Neutrophil (primary cell): Measurements from ENCODE around the gene NFAM1.
A peak's percentile ranks its signal among the peaks of the same experiment; 100 is the strongest.

Experiments
- H3K27ac ChIP-seq: fragments of 200-600 bp; sonication (generic); 2 replicates; pipeline ENCODE4 v1.5.1; 2016; ENCODE audit warnings: mild to moderate bottlenecking, moderate library complexity
- H3K27me3 ChIP-seq: fragments of 200-600 bp; sonication (generic); 2 replicates; pipeline ENCODE4 v1.6.0; 2016; ENCODE audit warnings: mild to moderate bottlenecking
- H3K36me3 ChIP-seq: fragments of 200-600 bp; sonication (generic); 2 replicates; pipeline ENCODE4 v1.5.1; 2017
- H3K4me1 ChIP-seq, 2 experiments: fragments of 200-600 bp in 1 of 2; sonication (generic) in 1 of 2; 1 replicate in 1 of 2; 2 replicates in 1 of 2; pipeline versions ENCODE4 v1.5.1 to v1.6.1; 2013 to 2016; ENCODE audit warnings: low read depth in 1 of 2, low read length in 1 of 2, mild to moderate bottlenecking in 1 of 2, moderate library complexity in 1 of 2; ENCODE audit not compliant: control insufficient read depth in 1 of 2, insufficient read depth in 1 of 2
- H3K4me3 ChIP-seq, 2 experiments: fragments of 200-600 bp in 1 of 2; sonication (generic) in 1 of 2; 1 replicate in 1 of 2; 2 replicates in 1 of 2; pipeline ENCODE4 v1.5.1; 2013 to 2016; ENCODE audit warnings: low read depth in 1 of 2, low read length in 1 of 2, mild to moderate bottlenecking in 1 of 2, moderate library complexity in 1 of 2
- H3K9me3 ChIP-seq: fragments of 200-600 bp; sonication (generic); 2 replicates; pipeline ENCODE4 v1.5.1; 2016
- TF ChIP-seq, protein P1 (sequence below): fragments of 200-600 bp; sonication (generic); IDR thresholded peaks from 2 replicates; pipeline ENCODE4 v1.5.1; 2016; ENCODE audit warnings: antibody characterized with exemption

Gene NFAM1

DNA sequence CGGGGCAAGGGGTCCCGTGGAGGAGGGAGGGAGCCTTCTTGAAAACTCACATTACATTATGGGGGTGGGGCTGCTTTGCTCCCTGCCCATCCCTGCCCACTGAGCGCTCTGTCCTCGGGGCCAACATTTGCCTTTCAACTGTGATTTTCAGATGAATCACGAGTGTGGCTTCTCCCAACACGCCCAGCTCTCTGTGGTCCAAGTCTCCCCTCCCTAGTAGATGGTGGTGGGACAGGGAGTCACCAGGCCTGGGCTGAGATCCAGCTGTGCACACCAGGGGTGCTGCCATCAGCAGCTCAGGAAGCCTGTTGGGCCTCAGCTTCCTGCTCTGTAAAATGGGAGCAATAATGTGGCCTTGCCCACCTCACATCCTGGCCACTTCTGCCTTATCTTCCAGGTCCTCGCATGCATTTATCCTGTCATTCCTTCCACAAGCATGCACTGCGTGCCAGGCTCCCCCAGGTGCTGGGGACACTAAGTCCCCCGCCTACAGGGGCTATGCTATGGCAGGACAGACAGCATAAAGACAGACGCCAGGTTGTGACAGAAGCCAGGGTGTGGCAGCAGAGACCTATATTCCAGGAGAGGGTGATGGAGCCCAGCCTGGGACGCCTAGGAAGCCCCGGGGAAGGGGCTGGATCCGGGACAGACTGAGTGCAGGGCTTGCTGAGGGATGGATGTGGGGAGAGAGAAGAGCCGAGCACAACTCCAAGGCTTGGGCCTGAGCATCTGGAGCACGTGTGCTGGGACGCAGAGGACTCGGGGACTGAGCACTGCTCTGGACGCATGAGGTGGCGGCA, 30.5 kb downstream of the NFAM1 start:
- Histone ChIP-seq H3K36me3 (peaks cover 86% of the 10 kb centered on the region), H3K27me3 (no peaks in the 10 kb centered on the region), H3K9me3 (no peaks in the 10 kb centered on the region), H3K4me3 (no peak overlapping the region), H3K4me1 (peaks cover 27 to 36% of the 10 kb centered on the region in 2 experiments), H3K27ac (peak overlapping the region; percentile 99)
- TF ChIP-seq, protein P1, sequence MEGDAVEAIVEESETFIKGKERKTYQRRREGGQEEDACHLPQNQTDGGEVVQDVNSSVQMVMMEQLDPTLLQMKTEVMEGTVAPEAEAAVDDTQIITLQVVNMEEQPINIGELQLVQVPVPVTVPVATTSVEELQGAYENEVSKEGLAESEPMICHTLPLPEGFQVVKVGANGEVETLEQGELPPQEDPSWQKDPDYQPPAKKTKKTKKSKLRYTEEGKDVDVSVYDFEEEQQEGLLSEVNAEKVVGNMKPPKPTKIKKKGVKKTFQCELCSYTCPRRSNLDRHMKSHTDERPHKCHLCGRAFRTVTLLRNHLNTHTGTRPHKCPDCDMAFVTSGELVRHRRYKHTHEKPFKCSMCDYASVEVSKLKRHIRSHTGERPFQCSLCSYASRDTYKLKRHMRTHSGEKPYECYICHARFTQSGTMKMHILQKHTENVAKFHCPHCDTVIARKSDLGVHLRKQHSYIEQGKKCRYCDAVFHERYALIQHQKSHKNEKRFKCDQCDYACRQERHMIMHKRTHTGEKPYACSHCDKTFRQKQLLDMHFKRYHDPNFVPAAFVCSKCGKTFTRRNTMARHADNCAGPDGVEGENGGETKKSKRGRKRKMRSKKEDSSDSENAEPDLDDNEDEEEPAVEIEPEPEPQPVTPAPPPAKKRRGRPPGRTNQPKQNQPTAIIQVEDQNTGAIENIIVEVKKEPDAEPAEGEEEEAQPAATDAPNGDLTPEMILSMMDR = no peak

DNA sequence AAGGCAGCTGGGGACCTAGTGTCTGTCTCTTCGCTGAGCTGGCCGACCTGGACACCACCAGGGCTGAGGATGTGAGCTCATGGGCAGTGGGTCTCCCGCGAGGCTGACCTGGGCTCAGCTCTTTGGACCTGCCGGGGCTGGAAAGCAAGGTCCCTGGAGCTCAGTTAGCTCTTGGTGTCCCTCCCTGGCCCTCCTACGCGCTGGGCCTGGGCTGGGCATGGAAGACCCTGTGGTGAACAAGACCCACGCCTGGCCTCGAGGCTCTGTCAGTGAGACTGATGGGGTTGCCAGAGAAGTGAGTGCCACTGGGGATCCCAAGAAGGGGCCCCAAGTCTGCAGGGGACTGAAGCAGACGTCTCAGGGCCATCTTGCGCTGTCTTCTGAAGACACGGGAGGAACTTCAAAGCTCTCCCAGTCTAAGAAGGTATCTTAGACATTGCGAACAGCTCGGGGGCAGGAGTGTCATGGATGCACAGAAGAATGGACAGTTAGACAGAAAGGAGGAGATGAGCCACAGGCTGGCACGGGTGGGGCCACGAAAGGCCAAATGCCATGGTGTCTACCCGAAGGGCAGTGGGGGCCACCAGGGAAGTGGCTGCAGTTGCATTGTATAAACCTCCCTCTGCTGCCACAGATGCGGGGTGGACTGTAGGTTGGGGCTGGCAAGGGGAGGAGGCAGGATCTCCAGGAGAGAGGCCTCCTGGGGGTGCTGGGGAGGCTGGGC, 31.2 kb downstream of the NFAM1 start:
- peaks cover 86% of the 10 kb centered on the region for H3K36me3 ChIP-seq
- TF ChIP-seq, protein P1 = no peak
- peak overlapping the region; percentile 99 for H3K27ac ChIP-seq
- no peaks in the 10 kb centered on the region for H3K27me3 ChIP-seq
- H3K4me1 ChIP-seq = peaks cover 35 to 43% of the 10 kb centered on the region in 2 experiments
- H3K4me3 ChIP-seq = no peak overlapping the region
- H3K9me3 ChIP-seq = no peaks in the 10 kb centered on the region

DNA sequence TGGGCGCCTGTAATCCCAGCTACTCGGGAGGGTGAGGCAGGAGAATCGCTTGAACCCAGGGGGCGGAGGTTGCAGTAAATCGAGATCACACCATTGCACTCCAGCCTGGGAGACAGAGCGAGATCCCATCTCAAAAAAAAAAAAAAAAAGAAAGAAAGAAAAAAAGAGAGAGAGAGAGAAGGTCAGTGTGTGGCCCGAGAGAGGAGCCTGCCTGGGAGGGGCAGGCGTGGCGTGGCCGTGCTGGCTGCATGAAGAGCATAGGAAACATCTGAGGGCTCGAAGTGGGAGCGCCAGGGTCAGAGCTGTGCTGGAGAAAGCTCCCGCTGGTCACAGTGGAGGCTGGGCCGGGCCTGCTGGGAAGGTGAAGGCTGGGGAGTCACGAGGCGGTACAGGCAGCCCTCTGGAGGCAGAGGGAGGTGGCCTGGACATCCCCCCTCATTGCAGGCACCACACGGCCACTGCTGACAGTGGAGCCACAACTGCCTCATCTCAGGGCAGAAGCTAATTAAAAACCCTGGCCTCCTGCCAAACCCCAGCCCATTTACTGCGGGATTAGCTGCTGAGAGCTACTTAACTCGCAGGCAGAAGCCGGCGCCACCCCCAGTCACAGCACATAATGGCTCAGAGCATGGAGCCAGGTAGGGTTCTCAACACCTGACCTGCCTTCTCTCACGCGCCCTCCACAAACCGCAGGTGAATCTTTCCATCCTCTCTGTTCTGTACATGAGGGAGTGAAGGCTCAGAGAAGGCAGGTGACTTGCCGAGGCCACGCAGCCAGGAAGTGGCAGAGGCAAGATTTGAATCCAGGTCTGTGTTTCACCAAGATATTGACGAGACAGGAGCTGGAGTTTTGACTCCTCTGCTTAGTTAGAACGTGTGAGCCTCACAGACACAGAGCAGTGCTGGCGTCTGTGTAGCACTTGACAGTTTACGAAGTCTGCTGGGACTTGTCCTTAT, 32.6 kb downstream of the NFAM1 start:
- Histone ChIP-seq H3K4me1 (peaks cover 38 to 46% of the 10 kb centered on the region in 2 experiments), H3K4me3 (no peak overlapping the region), H3K36me3 (peaks cover 85% of the 10 kb centered on the region), H3K27ac (peak overlapping the region; percentile 99), H3K27me3 (no peaks in the 10 kb centered on the region), H3K9me3 (no peaks in the 10 kb centered on the region)
- TF ChIP-seq, protein P1 = no peak

DNA sequence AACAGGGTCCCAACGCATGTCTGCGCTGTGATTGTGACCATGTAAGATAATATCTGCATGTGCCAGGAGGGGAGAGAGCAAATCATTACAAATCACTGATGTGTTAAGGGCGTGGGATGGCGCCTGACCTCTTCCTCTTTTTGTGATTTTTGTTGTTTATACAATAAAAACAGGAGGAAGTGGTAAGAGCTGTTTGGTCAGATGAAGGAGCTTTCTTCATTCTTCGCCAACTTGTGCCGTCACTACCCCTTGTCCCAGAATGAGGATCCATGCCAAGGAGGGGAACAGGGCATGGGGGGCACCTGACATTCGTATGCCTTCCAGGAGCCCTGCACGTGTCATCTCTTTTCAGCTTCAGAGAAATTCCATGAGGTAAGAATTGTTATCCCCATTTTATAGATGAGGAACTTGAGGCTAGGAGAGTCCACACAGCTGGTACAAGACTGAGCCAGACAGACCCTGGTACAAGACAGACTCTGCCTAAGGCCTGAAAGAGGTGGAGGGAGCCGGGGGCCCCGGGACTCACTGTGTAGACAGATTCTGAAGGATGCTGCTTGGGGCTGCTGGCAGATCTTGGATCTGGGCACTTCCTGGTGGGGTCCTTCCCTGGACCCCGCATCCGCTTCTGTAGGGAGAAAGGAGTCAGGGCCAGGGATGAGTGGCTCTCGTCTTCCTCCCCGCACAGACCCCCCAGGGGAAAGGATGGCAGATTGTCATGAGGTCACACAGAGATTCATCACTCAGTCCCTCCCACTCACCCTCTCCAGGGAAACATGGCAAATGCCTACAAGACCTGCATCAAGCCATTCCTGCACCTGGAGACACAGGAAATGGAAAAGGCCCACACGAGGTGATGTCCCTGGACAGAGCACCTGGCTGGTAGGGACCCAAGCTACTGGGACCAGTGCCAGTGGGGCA, 34.6 kb downstream of the NFAM1 start:
- no peaks in the 10 kb centered on the region for H3K27me3 ChIP-seq
- no peaks in the 10 kb centered on the region for H3K9me3 ChIP-seq
- peaks cover 87% of the 10 kb centered on the region for H3K36me3 ChIP-seq
- peak overlapping the region; percentile 41 to 51 for H3K4me3 ChIP-seq
- TF ChIP-seq, protein P1 = peak; percentile 22
- peaks cover 38 to 46% of the 10 kb centered on the region in 2 experiments for H3K4me1 ChIP-seq
- peak overlapping the region; percentile 99 for H3K27ac ChIP-seq
